GM21786 (cell line): ENCODE results near the gene ANAPC5.
"Not testable (repeated sequence)": the region's sequence is repeated elsewhere in the genome, so short reads cannot be mapped to it uniquely, and the experiment has no call there.

Source experiments
- ATAC-seq: cut with Tn5 transposase; IDR thresholded peaks from one replicate; pipeline ENCODE4 v1.9.1; 2021; ENCODE audit not compliant: unreplicated experiment

Gene ANAPC5, protein sequence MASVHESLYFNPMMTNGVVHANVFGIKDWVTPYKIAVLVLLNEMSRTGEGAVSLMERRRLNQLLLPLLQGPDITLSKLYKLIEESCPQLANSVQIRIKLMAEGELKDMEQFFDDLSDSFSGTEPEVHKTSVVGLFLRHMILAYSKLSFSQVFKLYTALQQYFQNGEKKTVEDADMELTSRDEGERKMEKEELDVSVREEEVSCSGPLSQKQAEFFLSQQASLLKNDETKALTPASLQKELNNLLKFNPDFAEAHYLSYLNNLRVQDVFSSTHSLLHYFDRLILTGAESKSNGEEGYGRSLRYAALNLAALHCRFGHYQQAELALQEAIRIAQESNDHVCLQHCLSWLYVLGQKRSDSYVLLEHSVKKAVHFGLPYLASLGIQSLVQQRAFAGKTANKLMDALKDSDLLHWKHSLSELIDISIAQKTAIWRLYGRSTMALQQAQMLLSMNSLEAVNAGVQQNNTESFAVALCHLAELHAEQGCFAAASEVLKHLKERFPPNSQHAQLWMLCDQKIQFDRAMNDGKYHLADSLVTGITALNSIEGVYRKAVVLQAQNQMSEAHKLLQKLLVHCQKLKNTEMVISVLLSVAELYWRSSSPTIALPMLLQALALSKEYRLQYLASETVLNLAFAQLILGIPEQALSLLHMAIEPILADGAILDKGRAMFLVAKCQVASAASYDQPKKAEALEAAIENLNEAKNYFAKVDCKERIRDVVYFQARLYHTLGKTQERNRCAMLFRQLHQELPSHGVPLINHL

GRCh38 chr12:121351820-121352681 lies at the start of gene ANAPC5:
Gene ANAPC5, minus strand, starts transcription at chr12:121352411. Its CDS starts 71 bp downstream, at chr12:121352340.
- ATAC-seq = peak; percentile 98

- peak; percentile 29 for ATAC-seq
Measured at GRCh38 chr12:121400332-121401139, 48.3 kb upstream of the ANAPC5 start.

GRCh38 chr12:121399391-121400331 lies 47.5 kb upstream of the ANAPC5 start, which contains the start of gene RNF34:
Gene RNF34, plus strand, starts transcription at chr12:121400118. Its CDS starts 95 bp downstream, at chr12:121400213.
- peak; percentile 95 for ATAC-seq

DNA sequence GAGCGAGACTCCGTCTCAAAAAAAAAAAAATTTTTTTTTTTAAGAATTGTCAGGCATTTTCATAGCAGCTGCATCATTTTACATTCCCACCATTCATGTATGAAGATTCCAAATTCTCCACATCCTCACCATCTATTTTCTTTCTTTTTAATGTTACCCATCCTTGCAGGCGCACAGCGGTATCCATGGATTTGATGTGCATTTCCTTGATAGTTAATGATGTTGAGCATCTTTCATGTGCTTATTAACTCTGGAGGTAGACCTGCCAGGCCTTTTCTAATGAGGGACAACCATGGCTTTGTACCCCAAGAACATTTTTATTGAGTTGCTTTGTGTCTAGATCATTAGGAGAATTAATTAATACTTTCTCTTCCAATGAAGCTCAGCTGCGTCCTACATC lies 46.1 kb upstream of the ANAPC5 start:
- ATAC-seq = no peak

- ATAC-seq = no peak
Measured at GRCh38 chr12:121397521-121397920, 45.3 kb upstream of the ANAPC5 start.

GRCh38 chr12:121392325-121392716 lies 40.1 kb upstream of the ANAPC5 start:
- ATAC-seq = no peak

DNA sequence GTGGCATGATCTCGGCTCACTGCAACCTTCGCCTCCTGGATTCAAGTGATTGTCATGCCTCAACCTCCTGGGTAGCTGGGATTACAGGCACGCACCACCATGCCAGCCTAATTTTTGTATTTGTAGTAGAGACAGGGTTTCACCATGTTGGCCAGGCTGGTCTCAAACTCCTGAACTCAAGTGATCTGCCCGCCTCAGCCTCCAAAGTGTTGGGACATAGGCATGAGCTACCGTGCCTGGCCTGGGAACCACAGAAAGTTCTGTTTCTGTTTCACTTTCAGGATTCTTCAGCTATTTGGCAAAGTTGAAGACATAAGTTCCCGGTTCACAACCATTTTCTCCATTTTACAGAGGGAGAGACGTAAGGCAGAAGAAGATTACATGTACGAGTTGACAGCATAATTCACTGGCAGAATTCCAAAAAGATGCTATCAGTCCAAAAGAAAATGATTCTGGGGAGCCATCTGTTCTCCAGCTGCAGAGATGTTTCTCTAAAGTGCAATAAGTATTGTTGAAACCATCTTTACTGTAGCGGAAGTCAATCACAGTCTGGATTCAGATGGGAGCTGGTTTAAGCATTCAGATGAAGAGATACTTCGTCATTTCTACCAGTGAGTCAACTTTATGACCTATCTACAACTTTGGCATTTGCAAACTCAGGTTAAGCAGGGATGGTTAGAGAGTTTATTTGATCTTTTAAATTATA lies 39.6 kb upstream of the ANAPC5 start:
- ATAC-seq = no peak

DNA sequence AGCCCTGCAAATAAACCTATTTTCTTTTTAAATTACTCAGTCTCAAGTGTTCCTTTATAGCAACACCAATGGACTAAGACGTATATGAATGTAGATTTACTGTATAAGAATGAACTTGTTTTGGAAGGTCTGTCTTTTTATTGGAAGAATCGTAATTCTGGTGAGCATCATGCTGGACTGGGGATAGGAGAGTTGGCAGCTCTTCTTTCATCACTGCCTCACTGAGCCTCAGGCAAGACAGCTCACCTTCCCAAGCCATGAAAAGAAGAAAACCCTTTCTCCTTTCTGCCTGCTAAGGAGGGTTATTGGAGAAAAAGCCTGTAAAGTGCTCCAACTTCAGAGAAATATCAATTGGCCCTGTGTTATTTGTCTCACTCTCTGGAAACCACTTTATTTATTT lies 38.6 kb upstream of the ANAPC5 start:
- ATAC-seq = no peak

- no peak for ATAC-seq
Measured at GRCh38 chr12:121388421-121388981, 36.3 kb upstream of the ANAPC5 start.

GRCh38 chr12:121384891-121385290 lies 32.7 kb upstream of the ANAPC5 start:
- not testable (repeated sequence) for ATAC-seq

GRCh38 chr12:121383601-121384021 lies 31.4 kb upstream of the ANAPC5 start:
- ATAC-seq = no peak

GRCh38 chr12:121379945-121380344 lies 27.7 kb upstream of the ANAPC5 start:
- no peak for ATAC-seq

- no peak for ATAC-seq
Measured at GRCh38 chr12:121378736-121379135, 26.5 kb upstream of the ANAPC5 start.

DNA sequence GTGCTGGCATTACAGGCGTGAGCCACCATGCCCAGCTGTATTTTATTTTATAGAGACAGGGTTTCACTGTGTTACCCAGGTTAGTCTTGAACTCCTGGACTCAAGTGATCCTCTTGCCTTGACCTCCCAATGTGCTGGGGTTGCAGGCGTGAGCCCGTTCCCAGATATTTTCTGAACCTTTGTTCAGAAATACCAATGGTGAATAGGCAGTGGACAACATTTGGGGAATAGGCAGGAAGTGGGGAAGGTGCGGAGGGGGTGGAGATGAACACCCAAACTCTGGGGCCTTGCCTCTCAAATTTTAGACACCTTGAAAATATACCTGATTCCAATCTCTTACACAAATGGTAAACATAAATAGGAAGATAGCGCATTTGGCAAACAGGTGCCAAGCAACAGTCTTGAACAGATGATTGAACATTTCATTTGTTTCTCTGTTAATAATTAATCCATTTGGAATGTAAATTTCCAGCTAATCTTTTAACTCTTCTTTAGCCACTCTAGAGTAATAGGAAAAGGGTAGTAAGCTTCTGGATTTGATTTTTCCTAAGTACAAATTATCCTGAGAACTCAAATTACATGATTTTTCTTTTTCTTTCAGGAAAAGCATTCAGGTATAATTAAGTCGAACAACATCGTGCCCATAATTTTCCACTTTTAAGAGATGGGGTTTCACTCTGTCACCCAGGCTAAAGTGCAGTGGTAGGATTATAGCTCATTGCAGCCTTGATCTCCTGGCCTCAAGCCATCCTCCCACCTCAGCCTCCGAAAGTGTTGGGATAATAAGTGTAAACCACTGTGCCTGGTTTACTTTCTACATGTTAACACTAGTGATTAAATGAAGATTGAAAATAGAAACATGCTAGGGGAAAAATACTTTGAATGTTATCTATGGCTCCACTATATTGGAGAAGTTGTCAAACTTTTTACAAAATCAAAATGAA lies 24.8 kb upstream of the ANAPC5 start:
- ATAC-seq = no peak

DNA sequence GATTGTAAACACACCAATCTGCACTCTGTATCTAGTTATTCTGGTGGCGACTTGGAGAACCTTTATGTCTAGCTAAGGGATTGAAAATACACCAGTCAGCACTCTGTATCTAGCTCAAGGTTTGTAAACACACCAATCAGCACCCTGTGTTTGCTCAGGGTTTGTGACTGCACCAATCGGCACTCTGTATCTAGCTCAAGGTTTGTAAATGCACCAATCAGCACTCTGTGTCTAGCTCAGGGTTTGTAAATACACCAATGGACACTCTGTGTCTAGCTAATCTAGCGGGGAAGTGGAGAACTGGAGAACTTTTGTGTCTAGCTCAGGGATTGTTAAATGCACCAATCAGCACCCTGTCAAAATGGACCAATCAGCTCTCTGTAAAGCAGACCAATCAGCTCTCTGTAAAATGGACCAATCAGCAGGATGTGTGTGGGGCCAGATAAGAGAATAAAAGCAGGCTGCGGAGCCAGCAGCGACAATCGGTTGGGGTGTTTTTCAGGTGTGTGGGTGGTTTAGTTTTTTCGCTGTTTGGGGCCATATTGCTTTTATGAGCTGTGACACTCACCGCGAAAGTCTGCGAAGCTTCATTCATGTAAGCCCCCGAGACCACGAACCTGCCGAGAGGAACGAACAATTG lies 22.9 kb upstream of the ANAPC5 start:
- ATAC-seq = not testable (repeated sequence)

GRCh38 chr12:121374336-121374735 lies 22.1 kb upstream of the ANAPC5 start:
- not testable (repeated sequence) for ATAC-seq

DNA sequence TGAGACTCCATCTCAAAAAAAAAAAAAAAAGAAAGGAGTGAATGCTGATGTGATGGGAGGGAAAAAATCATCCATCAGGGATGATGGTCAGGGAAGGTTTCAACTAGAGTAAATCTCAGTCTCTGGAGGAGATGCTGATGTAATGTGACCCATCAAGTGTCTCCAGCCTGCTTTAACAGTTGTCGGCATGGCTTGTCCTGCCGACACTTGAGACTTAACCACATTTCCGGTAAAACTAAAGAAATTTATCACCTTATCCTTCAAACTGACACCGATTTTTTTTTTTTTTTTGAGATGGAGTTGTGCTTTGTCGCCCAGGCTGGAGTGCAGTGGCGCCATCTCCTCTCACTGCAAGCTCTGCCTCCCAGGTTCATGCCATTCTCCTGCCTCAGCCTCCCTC lies 21.5 kb upstream of the ANAPC5 start:
- no peak for ATAC-seq
